B cell (primary cell): ENCODE measurements around the gene PHKG2.

Source experiments
- CTCF ChIP-seq: fragments of 200-600 bp; IDR thresholded peaks from one replicate; pipeline ENCODE4 v1.8.0; 2022; ENCODE audit warnings: antibody characterized with exemption, mild to moderate bottlenecking
- EZH2 ChIP-seq: IDR thresholded peaks from 2 replicates; pipeline ENCODE4 v1.6.1; 2012; ENCODE audit warnings: borderline replicate concordance, low read depth, mild to moderate bottlenecking, moderate library complexity, low read length; ENCODE audit not compliant: insufficient read depth, poor library complexity, severe bottlenecking

DNA sequence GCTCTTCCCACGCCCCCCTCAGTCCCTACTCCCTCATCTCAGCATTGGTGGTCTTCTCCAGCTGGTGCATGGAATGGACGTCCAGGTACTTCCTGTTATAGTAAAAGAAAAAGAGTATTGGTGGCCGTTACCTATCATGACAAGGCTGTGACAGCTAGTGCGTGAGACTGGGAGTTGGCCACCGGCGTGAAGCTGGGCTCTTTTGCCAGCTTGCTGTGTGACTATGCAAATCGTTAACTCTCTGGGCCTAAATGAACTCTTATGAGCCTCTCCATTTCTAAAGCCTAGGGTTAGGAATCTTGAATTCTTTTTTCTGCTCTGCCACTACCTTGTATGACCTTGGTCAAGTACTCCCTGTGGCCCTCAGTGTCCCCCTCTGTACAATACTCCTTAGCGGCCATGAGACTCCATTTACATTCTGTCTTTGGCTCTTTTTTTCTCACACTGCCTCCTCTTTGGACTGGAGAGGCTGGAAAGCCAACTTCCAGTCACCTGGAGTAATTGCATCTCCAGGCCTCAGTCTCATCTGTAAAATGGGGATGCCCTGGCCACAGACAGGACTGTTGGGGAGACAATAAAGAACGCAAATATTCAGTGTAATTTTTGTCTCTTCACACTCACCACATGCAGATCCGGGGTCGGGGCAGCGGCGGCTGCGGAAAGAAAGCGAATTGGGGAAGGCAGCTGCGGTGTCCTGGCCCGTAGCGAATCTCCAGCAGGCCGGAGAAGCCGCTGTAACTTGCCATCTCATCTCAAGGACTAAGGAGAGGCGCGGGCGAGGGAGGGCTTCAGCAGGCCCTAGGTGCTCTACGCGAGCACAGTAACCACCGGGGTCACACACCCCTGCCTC, 12.6 kb downstream of the PHKG2 start:
- no peak for TF ChIP-seq CTCF
- no peak for TF ChIP-seq EZH2
